Hippocampal formation (tissue), 2 donors: Measurements from ENCODE around the gene CLC.
"Not testable (repeated sequence)": the region's sequence is repeated elsewhere in the genome, so short reads cannot be mapped to it uniquely, and the experiment has no call there.

Source experiments
- DNase-seq, 2 donors: peaks; one replicate each; lab custom pipeline; 2025; lab: John Stamatoyannopoulos, UW

CLC gene

GRCh38 chr19:39737891-39738290 is at the start of gene CLC:
CLC (minus strand) TSS chr19:39738029; CDS start chr19:39737952, 77 bp downstream.
- no peak for DNase-seq

GRCh38 chr19:39780894-39781293 is 43.1 kb upstream of the CLC start:
- DNase-seq, result no peak

GRCh38 chr19:39778763-39779162 is 40.9 kb upstream of the CLC start, which contains the start of gene LEUTX:
LEUTX (plus strand) TSS chr19:39778854; CDS start chr19:39778921, 67 bp downstream.
- DNase-seq, result no peak

GRCh38 chr19:39768786-39769185 is 31.0 kb upstream of the CLC start:
- no peak for DNase-seq

GRCh38 chr19:39768334-39768733 is 30.5 kb upstream of the CLC start:
- DNase-seq, result no peak

- DNase-seq, result no peak
Measured at GRCh38 chr19:39765091-39766076, 27.6 kb upstream of the CLC start.

- not testable (repeated sequence) for DNase-seq
Measured at GRCh38 chr19:39761851-39762250, 24.0 kb upstream of the CLC start.

- no peak for DNase-seq
Measured at GRCh38 chr19:39759457-39760184, 21.8 kb upstream of the CLC start.

- no peak for DNase-seq
Measured at GRCh38 chr19:39754971-39755370, 17.1 kb upstream of the CLC start.

- no peak for DNase-seq
Measured at GRCh38 chr19:39754544-39754943, 16.7 kb upstream of the CLC start.

GRCh38 chr19:39752795-39753194 is 15.0 kb upstream of the CLC start:
- no peak for DNase-seq

- DNase-seq, result no peak
Measured at GRCh38 chr19:39752390-39752789, 14.6 kb upstream of the CLC start.

- DNase-seq, result no peak
Measured at GRCh38 chr19:39749981-39750380, 12.2 kb upstream of the CLC start.

GRCh38 chr19:39746836-39747529 is 9.2 kb upstream of the CLC start:
- no peak for DNase-seq

- no peak for DNase-seq
Measured at GRCh38 chr19:39745643-39746042, 7.8 kb upstream of the CLC start.

GRCh38 chr19:39740395-39740794 is 2.6 kb upstream of the CLC start:
- no peak for DNase-seq

- DNase-seq, result no peak
Measured at GRCh38 chr19:39738814-39739213, 985 bp upstream of the CLC start.

GRCh38 chr19:39737351-39737750 is 478 bp downstream of the CLC start:
- no peak for DNase-seq

- DNase-seq, result no peak
Measured at GRCh38 chr19:39736088-39736487, 1.7 kb downstream of the CLC start.

- no peak for DNase-seq
Measured at GRCh38 chr19:39735688-39736087, 2.1 kb downstream of the CLC start.

GRCh38 chr19:39733841-39734240 is 4.0 kb downstream of the CLC start:
- no peak for DNase-seq

- DNase-seq, result no peak
Measured at GRCh38 chr19:39731685-39732084, 6.1 kb downstream of the CLC start.
